GM19438 (cell line): ENCODE results near the gene FAM89B.
"Not testable (repeated sequence)": the region's sequence is repeated elsewhere in the genome, so short reads cannot be mapped to it uniquely, and the experiment has no call there.

ENCODE experiments used
- ATAC-seq: cut with Tn5 transposase; IDR thresholded peaks from one replicate; pipeline ENCODE4 v1.9.1; 2021; ENCODE audit warnings: low read depth; ENCODE audit not compliant: unreplicated experiment

The FAM89B gene

DNA sequence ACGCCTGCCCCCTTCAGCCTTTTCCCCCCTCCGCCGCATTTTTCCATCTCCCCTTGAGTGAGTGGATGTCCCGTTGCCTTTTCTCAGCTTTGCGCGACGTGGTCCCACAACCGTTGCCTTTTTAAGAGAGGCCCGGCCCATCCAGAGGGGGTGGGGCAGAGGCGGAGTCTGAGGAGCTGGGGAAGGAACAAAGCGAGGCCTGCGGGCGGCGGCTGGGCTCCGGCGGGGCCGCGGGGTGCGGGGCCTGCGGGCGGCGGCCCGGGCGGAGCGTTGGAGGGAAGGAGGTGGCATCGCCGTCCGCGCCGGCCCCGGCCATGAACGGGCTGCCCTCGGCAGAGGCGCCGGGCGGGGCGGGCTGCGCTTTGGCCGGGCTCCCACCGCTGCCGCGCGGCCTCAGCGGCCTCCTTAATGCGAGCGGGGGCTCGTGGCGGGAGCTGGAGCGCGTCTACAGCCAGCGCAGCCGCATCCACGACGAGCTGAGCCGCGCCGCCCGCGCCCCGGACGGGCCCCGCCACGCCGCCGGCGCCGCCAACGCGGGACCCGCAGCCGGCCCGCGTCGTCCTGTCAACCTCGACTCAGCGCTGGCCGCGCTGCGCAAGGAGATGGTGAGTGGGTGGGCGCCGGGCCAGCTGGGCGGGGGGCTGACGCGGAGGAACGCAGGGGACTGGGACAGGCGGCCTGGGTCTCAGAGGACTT, at the start of gene FAM89B:
FAM89B (plus strand) TSS at position 183 of the 696 bp plus-strand sequence; CDS start at position 315, 132 bp downstream.
- ATAC-seq: no peak

DNA sequence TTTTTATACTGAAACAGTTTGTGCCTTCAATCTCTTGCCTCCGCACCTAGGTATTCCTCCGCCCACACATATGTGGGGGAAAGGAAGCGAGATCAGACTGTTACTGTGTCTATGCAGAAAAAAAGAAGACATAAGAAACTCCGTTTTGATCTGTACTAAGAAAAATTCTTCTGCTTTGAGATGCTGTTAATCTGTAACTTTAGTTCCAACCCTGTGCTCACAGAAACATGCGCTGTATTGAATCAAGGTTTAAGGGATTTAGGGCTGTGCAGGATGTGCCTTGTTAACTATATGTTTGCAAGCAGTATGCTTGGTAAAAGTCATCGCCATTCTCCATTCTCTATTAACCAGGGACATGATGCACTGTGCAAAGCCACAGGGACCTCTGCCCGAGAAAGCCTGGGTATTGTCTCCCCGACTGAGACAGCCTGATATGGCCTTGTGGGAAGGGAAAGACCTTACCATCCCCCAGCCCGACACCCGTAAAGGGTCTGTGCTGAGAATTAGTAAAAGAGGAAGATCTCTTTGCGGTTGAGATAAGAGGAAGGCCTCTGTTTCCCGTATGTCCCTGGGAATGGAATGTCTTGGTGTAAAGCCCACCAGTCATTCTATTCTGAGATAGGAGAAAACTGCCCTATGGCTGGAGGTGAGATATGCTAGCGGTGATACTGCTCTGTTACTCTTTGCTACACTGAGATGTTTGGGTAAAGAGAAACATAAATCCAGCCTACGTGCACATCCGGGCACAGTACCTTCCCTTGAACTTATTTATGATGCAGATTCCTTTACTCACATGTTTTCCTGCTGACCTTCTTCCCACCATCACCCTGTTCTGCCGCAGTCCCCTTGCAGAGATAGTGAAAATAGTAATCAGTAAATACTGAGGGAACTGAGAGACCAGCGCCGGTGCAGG, 49.4 kb upstream of the FAM89B start:
- not testable (repeated sequence) for ATAC-seq

DNA sequence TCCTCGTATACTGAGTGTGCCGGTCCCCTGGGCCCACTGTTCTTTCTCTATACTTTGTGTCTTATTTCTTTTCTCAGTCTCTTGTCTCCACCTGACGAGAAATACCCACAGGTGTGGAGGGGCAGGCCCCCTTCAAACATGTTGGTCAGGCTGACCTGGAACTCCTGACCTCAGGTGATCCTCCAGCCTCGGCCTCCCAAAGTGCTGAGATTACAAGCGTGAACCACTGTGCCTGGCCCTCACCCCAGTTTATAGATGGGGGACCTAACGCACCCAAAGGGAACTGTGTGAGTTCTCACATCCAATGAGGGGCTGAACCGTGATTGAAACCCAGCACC, 48.7 kb upstream of the FAM89B start:
- not testable (repeated sequence) for ATAC-seq

DNA sequence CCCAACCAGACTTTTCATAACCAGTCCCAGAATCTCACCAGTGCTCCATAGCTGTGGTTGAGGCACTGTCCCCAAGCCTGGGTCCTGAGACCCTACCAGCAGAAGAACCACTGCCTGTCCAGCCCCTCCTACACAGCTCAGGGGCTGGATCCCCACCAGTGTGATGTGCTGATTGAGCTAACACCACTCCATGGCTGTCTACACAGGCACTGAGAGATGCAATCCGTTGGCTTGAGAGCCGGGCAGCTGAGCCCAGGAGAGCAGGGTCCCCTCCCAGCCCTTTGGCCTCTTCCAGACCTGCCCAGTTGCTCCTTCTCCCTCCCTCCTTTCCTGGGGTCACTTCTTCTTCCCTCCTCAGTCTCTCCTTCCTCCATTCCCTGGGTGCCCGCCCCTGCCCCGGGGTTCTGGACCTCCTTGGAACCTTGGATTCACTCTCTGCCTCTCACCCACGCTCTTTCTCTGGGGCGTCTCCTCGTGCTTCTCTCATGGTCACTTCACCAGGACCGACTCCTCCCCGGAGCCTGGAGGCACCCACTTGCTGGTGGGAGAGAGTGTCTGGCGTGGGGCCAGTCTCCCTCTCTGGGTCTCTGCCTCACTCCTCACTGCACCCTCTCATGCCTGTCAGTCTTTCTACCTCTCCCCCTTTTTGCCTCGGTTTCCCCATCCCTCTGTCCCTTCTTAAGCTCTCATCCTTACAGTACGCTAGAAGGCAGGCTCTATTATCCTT, 48.2 kb upstream of the FAM89B start:
- ATAC-seq: no peak

DNA sequence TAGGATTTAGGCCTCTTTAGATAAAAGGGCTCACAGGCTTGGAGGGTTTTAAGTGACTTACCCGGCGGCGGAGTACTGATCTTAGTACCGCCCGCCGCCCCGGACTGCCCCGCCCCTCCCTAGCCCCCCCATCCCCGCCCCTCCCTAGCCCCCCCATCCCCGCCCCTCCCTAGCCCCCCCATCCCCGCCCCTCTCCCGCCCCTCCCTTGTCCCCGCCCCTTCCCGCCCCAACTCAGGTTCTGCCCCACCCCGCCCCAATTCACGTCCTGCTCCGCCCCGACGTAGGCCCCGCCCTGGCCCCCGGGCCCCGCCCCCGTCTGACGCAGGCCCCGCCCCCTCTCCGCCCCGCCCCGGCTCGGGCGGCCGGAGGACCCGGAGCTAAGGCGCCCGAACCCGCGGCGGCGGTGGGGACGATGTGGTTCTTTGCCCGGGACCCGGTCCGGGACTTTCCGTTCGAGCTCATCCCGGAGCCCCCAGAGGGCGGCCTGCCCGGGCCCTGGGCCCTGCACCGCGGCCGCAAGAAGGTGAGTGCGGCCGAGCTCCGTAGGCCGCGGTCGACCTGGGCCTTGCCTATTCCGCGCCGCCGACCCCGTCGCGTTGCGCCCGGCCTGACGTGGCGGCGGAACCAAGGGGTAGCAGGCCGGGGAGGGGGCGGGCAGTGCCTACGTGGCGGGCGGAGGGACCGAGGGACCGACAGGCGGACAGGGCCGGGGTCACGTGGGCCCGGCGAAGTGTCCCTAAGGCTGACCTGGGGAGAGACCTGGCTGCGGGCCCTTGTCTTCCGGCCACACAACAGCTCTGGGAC, 47.4 kb upstream of the FAM89B start, which contains the start of gene SCYL1:
SCYL1 (plus strand) TSS at position 343 of the 805 bp plus-strand sequence; CDS start at position 414, 71 bp downstream.
- ATAC-seq: no peak

DNA sequence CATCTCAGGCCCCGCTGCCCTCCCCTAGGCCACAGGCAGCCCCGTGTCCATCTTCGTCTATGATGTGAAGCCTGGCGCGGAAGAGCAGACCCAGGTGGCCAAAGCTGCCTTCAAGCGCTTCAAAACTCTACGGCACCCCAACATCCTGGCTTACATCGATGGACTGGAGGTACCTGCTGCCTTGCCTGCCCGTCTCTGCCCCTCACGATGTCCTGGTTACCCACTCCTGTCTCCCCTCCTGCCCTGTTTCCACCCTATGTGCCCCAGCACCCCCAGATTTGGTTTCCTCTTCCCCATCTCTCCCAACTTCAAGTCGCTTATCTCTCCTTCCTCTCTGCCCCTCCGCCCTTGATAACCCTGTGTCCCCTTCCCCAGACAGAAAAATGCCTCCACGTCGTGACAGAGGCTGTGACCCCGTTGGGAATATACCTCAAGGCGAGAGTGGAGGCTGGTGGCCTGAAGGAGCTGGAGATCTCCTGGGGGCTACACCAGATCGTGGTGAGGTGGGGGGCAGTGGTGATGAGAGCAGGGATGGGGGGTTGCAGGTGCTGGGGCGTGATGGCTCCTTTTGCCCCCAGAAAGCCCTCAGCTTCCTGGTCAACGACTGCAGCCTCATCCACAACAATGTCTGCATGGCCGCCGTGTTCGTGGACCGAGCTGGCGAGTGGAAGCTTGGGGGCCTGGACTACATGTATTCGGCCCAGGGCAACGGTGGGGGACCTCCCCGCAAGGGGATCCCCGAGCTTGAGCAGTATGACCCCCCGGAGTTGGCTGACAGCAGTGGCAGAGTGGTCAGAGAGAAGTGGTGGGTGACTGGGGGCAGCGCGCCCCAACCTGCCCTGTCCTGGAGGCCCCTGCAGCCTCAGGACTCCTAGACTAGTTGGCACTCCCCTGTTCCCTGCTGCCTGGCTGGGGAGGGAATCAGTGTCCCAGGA, 46.5 kb upstream of the FAM89B start:
- no peak for ATAC-seq

DNA sequence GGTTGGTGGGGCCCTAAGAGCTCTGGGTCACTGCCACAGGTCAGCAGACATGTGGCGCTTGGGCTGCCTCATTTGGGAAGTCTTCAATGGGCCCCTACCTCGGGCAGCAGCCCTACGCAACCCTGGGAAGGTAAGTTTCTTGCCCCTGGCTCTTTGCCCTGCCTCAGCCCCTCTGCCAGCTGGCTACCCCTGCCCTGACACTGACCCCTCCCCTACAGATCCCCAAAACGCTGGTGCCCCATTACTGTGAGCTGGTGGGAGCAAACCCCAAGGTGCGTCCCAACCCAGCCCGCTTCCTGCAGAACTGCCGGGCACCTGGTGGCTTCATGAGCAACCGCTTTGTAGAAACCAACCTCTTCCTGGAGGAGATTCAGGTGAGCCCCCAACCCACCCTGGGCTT, 45.6 kb upstream of the FAM89B start:
- no peak for ATAC-seq

DNA sequence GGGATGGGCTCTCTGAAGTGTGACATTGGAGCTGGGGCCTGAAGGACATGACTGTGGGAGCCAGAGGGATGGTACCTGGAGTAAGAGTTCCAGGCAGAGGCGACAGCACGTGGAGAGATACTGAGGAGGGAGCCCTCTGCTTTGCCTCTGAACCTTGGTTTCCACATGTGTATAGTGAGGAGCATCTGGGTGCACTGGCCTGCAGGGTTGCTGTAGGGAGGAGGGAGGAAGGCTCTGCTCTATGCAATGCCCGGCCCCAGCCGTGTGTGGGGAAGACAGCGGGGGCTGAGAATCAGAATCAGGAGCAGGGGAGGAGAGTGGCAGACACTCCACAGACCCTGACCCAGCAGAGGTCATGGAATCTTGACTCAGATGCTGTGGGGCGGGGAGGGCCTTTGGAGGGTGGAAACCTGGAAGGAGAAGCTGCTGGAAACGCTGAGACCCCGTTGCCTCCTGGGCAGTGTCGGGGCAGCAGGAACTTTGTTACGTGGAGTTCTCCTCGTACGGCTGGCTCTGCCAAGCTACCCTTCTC, 43.5 kb upstream of the FAM89B start:
- no peak for ATAC-seq

DNA sequence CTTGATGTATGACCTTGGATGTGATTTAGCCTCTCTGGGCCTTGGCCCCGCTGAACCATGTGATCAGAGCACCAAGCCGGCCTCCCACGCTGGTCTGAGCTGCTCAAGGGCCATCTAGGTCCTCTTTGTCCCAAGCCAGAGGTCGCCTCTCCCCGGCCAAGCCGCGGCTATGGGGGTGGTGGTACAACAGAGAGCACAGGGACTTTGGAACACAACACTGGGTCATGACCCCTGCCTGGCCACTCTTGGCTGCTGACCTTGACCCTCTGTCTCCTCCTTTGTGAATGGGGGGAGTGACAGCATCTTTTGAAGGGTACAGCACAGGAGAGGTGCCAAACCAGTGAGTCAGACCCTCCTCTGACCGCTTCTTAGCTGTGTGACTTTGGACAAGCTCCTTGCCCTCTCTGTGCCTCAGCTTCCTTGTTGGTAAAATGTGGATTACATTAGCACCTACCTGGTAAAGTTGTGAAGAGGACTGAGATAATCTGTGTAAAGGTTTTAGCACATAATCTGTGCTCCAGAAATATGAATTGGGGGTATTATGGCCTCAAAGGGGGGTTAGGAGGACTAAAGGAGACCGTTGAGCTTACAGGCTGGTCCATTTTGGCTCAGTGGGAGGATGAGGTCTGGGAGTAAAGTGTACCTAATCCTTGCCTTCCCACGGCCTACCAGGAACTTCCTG, 42.7 kb upstream of the FAM89B start:
- no peak for ATAC-seq

DNA sequence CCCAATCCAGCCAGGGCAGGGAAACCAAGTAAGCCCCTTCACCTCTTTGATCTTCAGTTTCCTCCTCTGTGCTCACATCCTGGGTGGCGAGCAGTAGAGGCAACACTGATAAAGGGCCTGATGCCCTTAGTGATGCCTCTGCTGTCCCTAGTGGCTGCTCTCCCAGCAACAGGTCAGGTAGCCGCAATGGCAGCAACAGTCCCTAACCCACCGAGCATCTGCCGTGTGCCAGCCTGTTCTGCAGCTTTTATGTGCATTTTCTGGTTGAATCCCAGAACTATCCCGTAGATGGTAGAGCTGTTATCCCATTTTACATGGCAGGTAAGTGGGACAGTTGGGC, 42.2 kb upstream of the FAM89B start:
- ATAC-seq: no peak

DNA sequence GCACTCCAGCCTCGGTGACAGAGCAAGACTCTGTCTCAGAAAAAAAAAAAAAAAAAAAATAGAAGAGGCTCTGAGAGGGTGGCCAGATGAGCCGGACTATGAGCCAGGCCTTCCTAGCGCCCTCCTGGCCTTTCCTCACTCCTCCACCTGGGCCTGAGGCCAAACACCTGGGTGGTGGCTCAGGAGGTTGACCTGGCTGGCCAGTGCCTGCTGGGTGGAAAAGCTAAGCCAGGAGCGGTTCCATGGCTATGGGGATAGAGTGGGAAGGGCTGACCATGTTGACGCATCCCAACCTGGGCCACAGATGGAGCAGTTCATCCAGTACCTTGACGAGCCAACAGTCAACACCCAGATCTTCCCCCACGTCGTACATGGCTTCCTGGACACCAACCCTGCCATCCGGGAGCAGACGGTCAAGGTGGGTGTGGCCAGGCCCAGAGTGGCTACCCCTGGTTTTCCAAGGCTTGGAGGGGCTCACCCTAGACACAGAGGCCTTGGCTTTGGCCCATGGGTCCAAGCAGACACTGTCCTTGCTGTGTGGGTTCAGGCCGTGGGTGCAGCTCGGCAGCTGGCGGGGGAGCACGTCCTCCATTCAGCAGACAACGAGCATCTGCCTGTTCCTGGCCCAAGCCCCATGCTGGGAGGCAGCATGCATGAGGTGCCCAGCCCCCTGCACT, 39.8 kb upstream of the FAM89B start:
- ATAC-seq: no peak

DNA sequence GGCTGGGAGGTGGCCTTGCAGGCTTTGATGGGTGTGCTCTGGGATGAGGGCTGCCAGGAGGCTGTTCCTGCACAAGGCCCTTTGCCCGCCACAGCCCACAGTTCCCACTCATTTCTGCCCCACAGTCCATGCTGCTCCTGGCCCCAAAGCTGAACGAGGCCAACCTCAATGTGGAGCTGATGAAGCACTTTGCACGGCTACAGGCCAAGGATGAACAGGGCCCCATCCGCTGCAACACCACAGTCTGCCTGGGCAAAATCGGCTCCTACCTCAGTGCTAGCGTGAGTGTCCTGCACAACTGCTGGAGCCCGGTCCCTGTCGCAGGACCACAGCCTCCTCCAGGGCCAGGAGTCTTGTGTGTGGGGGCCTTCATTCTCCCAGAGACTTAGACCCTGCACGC, 37.2 kb upstream of the FAM89B start:
- ATAC-seq: no peak

DNA sequence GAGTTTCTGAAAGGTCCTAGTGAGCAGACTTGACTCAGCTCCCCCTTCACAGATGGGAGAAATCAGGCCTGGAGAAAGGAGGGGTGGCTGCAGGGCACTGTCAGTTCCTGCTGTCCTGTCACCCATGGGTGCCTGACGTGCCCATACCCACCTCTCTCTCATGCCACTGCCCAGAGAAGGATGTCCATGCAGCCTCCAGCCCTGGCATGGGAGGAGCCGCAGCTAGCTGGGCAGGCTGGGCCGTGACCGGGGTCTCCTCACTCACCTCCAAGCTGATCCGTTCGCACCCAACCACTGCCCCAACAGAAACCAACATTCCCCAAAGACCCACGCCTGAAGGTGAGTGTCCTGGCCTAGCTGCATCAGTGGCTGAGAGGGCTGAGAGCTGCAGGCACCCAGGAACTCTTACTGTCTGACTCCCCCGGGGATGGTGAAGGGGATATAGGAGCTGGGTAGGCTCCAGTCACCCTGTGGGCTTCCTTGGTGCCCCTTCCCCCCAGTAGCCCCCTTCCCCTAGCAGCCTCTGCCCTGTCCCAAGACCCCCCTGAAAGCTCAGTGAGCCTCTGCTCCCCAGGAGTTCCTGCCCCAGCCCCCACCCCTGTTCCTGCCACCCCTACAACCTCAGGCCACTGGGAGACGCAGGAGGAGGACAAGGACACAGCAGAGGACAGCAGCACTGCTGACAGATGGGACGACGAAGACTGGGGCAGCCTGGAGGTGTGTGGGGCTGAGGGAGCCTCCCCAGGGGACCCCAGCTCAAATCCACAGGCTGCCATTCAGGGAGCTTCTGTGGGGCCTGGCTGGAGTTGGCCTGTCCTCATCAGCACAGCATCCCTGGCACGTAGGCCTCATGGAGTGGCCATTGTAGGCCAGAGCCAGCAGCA, 35.7 kb upstream of the FAM89B start:
- ATAC-seq: no peak

DNA sequence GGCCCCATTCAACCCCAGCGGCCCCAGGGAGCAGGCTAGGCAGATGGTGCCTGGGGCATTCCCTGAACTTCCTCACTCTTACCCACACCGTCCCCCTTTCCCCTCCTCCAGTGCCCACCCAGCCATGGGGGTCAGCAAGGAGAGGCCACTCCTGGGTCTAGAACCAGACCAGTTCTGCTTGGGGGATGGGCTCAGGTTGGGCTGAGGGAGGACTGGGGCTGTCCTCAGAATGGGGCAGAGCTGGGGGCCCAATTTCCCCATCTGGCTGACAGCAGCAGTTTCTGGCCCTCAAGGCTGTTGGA, 35.1 kb upstream of the FAM89B start:
- ATAC-seq: no peak

DNA sequence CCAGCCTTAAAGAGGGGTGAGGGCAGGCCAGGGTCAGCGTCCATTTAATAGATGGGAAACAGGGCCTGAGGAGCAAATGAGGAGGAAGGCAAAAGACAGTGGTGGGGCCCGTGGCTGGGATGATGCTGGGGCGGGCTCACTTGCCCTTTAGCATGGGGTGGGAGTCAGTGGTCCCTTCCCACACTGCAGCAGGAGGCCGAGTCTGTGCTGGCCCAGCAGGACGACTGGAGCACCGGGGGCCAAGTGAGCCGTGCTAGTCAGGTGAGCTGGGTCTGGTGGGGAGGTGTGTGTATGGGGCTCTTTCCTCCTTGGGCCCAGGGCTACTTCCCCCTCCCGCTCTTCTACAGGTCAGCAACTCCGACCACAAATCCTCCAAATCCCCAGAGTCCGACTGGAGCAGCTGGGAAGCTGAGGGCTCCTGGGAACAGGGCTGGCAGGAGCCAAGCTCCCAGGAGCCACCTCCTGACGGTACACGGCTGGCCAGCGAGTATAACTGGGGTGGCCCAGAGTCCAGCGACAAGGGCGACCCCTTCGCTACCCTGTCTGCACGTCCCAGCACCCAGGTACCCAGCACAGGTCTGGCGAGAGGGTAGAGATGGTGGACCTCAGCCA, 34.6 kb upstream of the FAM89B start:
- no peak for ATAC-seq

DNA sequence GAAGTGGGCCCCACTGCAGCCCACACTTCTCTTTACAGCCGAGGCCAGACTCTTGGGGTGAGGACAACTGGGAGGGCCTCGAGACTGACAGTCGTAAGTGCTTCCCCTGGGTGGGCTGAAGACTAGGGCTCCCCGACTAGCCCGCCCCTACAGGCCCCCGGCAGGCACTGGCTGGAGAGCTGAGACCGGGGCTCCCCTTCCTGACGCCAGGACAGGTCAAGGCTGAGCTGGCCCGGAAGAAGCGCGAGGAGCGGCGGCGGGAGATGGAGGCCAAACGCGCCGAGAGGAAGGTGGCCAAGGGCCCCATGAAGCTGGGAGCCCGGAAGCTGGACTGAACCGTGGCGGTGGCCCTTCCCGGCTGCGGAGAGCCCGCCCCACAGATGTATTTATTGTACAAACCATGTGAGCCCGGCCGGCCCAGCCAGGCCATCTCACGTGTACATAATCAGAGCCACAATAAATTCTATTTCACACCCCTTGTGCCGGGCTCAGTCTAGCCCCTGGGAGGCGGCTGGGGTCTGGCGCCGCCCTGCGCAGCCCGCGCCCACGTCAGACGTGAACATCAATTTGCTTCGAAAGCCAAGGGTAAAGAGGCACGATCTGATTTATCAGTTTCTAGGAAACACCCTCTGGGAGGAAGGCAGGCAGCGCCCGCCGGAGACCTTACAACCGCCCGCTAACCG, 34.0 kb upstream of the FAM89B start:
- no peak for ATAC-seq
